RKO (cell line): ENCODE measurements around the gene DRC7.
"Not testable (repeated sequence)": the region's sequence is repeated elsewhere in the genome, so short reads cannot be mapped to it uniquely, and the experiment has no call there.

Experiments
- DNase-seq: peaks from one replicate; pipeline ENCODE4 v3.0.0-alpha.2; 2016; ENCODE audit warnings: low spot score

The DRC7 gene

DNA sequence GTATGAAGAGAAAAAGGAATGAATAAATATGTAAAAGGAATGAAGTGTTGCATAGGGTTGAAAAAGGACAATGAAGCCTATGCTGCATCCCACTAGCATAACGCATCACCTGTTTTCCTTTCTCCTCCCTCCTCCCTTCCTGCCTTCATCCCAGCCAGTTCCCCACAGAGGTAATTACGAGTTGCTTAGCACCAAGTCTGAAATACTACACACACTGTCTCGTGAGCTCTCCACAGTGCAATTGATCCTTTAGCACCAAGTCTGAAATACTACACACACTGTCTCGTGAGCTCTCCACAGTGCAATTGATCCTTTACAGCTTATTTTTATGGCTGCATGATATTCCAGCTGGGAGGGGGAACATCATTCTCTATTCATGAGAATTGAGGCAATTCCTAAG, 1.1 kb upstream of the DRC7 start:
- no peak for DNase-seq

GRCh38 chr16:57694231-57694724, 328 bp upstream of the DRC7 start:
- DNase-seq, result no peak

- no peak for DNase-seq
Measured at GRCh38 chr16:57695680-57696069, 1.1 kb downstream of the DRC7 start.

GRCh38 chr16:57696240-57696639, 1.6 kb downstream of the DRC7 start:
- no peak for DNase-seq

DNA sequence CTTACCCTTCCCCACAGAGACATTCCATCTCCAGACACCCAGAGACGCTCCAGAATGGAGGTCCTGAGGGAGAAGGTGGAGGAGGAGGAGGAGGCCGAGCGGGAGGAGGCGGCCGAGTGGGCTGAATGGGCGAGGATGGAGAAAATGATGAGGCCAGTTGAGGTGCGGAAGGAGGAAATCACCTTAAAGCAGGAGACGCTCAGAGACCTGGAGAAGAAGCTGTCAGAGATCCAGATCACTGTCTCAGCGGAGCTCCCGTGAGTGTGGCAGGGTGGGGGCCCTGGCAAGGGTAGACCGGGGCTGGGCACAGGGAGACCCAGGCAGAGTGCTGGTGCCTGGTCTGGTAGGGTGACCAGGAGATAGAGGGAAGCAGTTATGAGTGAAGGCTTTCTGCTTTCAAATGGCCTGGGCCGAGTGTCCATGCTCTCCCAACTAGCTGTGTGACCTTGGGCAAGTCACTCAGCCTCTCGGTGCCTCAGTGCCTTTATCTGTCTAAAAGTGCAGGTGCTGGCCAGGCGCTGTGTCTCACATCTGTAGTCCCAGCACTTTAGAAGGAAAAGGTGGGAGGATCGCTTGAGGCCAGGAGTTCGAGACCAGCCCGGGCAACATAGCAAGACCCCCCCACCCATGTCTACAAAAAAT, 3.4 kb downstream of the DRC7 start:
- DNase-seq, result no peak

DNA sequence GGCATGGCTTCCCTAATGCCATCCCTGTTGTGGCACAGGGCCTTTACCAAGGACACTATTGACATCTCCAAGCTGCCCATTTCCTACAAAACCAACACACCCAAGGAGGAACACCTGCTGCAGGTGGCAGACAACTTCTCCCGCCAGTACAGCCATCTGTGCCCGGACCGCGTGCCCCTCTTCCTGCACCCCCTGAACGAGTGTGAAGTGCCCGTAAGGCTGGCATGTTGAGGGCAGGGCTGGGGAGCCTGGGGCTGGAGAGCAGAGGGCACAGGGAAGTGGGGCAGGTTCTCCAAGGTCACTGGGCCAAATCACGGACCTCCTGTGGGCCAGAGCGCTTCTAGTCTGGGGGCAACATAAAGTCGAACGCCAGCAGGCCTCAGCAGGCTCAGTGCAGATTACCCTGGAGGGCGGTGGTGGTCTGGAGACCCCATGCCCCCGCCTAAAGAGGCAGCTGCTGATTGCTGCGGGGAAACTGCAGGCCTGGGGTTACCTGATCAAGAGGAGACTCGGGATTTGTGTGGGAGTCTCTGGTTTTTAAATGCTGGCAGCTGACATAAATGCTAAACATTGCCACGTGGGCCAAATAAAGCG, 4.3 kb downstream of the DRC7 start:
- DNase-seq, result no peak

GRCh38 chr16:57699481-57699880, 4.9 kb downstream of the DRC7 start:
- no peak for DNase-seq

- no peak for DNase-seq
Measured at GRCh38 chr16:57699899-57700298, 5.3 kb downstream of the DRC7 start.

DNA sequence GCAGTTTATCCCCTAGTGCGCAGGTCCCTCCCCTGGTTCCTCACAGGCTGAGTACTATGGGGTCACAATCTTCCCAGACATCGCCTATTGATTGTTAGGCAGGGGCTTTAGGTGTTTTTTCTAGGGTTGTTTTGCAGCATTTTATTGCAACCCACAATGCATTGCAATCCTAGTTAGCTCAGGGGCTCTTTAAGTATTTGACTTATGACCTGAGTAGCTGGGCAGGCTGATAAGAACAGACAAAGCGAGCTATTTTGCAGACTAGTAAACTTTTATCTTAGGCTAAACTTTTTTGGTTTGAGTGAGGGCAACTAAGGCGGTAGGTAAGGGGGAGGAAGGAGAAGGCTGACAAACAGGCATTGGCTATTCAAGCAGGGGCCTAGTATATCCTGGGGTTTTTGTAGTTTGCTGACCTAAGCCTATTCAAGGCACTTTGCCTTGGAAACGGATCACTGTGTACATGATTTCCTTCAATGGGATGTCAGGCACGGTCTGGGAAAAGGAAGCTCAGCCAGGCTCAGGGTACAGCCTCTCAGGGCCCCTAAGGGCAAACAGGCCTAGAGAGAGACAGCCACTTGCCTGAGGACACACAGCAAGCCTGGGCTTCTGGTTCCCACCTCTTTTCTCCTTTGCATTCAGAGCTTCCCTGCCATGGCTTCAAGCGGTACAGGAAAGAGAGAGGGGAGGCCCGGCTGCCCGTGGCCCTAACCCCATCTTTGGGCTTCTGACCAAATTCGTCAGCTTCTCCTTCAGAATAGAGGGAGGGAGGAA, 6.4 kb downstream of the DRC7 start:
- no peak for DNase-seq

GRCh38 chr16:57701759-57702371, 7.3 kb downstream of the DRC7 start:
- DNase-seq, result no peak

DNA sequence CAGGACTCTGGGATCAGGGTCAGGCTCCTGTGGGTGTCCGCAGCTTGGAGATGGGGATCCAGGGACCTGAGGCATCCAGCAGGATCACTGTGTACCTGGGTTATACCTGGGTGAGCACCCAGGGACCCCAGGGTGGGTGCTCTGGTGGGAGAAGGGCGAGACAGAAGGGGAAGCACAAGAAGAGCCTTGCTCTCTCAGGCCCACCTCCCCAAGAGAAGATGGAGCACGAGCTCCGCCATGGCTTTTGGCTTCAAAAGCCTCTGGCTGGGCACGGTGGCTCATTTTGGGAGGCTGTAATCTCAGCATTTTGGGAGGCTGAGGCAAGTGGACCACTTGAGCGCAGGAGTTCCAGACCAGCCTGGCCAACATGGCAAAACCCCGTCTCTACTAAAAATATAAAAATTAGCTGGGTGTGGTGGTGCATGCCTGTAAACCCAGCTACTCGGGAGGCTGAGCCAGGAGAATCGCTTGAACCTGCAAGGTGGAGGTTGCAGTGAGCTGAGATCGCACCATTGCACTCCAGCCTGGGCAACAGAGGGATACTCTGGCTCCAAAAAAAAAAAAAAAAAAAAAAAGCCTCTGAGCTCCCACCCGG, 8.9 kb downstream of the DRC7 start:
- DNase-seq, result no peak

DNA sequence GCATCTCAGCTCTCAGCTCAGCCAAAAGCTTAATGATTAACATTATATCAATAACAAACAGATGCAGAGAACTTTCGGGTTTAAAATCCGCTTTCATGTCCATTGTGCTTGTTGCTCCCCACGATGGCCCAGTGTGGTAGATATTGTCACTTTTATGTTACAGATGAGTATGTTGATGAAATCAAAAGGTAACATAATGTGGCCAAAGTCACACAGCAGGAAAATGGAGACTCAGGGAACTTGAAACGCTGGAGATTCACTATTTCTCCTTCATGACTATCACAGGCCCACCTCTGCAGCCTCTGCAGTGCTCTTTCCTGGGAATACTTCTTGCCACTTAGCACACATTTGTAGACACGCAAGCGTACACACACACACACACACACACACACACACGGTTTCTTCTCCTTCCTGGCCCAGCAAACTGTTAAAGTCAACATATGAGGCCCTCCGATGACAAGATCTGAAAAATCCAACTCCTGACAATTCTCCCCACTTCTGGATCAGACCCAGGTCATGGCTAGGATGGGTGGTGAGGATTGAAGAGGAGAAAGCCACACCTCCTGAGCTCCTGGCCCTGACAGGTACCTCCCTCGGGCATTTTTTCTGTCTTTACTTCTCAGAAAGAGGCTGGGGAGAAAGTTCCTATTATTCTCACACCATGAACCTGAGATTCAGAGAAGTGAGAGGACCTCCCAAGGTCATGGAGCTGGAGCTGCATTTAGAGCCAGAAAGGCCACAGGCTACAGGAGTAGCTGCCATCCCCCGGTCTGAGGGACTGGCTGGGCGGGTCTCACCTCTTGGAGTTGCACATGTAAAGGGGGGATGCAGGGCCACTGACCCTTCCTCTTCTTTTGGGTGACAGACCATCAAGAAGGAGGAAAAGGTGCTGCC, 9.7 kb downstream of the DRC7 start:
- DNase-seq, result no peak

DNA sequence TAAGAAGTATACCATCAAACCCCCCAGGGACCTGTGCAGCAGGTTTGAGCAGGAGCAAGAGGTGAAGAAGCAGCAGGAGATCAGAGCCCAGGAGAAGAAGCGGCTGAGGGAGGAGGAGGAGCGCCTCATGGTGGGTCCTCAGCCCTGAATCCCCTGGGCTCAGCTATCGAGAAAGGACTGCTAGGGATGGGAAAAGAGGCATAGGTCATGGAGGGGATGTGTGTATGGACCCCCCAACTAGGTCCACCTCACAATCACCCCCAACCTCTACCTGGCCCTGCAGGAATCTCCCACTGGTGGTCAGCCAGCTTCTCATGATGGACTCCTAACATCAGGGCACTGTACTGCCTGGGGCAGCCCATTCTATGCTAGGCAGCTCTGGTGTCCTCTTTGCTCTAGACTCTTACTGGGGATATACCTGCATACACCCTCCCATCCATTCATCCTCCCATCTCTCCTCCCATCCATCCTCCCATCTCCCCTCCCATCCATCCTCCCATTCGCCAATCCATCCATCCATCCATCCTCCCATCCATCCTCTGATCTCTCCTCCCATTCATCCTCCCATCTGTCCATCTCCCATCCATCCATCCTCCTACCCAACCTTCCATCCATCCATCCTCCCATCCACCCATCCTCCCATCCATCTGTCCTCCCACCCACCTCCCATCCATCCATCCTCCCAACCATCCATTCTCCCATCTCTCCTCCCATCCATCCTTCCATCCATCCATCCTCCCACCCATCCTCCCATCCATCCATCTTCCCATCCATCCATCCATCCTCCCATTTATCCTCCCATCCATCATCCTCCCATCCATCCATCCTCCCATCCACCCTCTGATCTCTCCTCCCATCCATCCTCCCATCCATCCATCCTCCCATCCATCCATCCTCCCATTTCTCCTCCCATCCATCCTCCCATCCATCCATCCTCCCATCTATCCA, 10.6 kb downstream of the DRC7 start:
- DNase-seq, result no peak

DNA sequence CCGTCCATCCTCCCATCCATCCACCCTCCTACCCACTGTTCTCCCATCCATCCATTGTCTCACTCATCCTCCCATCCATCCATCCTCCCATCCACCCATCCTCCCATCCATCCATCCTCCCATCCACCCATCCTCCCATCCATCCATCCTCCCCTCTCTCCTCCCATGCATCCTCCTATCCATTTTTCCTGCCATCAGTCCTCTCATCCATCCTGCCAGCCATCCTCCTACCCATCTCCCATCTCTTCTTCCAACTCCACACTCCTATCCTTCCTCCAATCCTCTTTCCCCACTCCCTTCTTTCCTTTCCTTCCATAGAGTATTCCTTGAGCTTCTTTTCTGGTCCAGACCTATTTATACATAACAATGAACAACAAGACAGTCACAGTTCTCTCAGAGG, 12.1 kb downstream of the DRC7 start:
- DNase-seq, result no peak

DNA sequence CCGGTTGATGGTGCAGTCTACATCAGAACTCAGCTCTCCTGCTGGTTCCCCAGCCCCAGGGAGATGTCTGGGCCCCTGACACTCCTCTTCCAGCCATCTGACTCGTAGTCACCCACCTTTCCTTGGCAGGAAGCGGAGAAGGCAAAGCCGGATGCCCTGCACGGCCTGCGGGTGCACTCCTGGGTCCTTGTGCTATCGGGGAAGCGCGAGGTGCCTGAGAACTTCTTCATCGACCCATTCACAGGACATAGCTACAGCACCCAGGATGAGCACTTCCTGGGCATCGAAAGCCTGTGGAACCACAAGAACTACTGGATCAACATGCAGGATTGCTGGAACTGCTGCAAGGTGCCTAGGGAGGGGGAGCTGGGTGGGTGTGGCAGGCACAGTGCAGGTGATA, 12.7 kb downstream of the DRC7 start:
- no peak for DNase-seq

- DNase-seq, result no peak
Measured at GRCh38 chr16:57708168-57708567, 13.6 kb downstream of the DRC7 start.

DNA sequence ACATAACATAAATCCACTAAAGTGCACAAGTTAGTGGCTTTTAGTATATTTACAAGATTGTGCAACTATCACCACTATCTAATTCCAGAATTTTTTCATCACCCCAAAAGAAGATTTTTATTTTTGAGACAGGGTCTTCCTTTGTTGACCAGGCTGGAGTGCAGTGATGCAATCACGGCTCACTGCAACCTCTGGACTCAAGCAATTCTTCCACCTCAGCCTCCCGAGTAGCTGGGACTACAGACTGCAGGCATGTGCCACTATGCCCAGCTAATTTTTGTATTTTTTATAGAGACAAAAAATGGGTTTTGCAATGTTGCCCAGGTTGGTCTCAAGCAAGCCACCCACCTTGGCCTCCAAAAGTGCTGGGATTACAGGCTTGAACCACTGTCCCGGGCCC, 15.1 kb downstream of the DRC7 start:
- DNase-seq, result no peak

GRCh38 chr16:57711346-57711745, 16.7 kb downstream of the DRC7 start:
- no peak for DNase-seq

DNA sequence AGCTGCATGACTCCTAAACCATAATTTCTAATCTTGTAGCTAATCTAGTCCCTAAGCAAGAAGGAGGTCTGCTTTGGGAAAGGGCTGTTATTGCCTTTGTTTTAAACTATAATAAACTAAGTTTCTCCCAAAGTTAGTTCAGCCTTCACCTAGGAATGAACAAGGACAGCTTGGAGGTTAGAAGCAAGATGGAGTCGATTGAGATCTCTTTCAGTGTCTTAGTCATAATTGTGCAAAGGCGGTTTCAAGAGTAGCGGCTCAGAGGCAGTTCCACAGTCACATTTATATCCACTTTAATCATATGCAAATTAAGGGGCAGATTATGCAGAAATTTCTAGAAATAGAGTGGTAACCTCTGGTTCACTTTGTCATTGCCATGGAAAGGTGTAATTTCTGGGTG, 17.4 kb downstream of the DRC7 start:
- no peak for DNase-seq

DNA sequence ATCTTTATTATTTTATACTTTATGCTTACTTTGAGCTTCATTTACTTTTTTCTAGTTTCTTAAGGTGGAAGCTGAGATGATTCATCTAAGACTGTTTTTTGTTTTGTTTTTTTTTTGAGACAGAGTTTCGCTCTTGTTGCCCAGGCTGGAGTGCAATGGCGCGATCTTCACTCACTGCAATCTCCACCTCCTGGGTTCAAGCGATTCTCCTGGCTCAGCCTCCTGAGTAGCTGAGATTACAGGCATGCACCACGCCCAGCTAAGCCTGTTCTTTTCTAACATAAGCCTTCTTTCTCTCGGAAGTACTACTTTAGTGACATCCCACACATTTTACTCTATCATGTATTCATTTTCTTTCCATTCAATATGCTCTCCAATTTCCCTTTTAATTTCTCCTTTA, 18.0 kb downstream of the DRC7 start:
- not testable (repeated sequence) for DNase-seq
